ENCODE data around the gene PDGFB.

The PDGFB gene

GRCh38 chr22:39181356-39181755 is 63.4 kb downstream of the PDGFB start:
- Histone ChIP-seq H3K4me2 (ENCODE audit: low read depth, low read length) (no peak overlapping the region), H3K27ac (ENCODE audit: low read length) (no peak overlapping the region), H3K9me3 (replicated peaks; ENCODE audit: insufficient read depth, low read length) (no peaks in the 10 kb centered on the region), H3K9me2 (replicated peaks; ENCODE audit: insufficient read depth, low read length) (no peaks in the 10 kb centered on the region), H3K27me3 (replicated peaks; ENCODE audit: insufficient read depth, low read length) (no peaks in the 10 kb centered on the region), H2AFZ (ENCODE audit: low read length) (no peak overlapping the region), H3K4me1 (ENCODE audit: low read length) (no peaks in the 10 kb centered on the region), H3F3A (ENCODE audit: insufficient read depth, low read length) (no peaks in the 10 kb centered on the region), H3K9ac (ENCODE audit: low read length) (no peak overlapping the region), H3K36me3 (replicated peaks; ENCODE audit: insufficient read depth, low read length) (no peaks in the 10 kb centered on the region), H3K79me2 (ENCODE audit: low read length) (no peaks in the 10 kb centered on the region), H3K4me3 (ENCODE audit: low read length) (no peak overlapping the region), H4K20me1 (ENCODE audit: insufficient read depth, low read length) (no peaks in the 10 kb centered on the region)
- DNase-seq: no peak
- no peak for TF ChIP-seq EZH2 (optimal IDR thresholded peaks at IDR 0.05; ENCODE audit: low read depth, low read length)
- no peak for TF ChIP-seq CTCF (IDR thresholded peaks at IDR 0.05; ENCODE audit: low read length)
- no peak for TF ChIP-seq EZH2phosphoT487 (IDR thresholded peaks at IDR 0.05; ENCODE audit: low read length)

- no peak overlapping the region for H3K27ac ChIP-seq (ENCODE audit: low read length)
- H2AFZ ChIP-seq (ENCODE audit: low read length): no peak overlapping the region
Measured at GRCh38 chr22:39179841-39180335, 64.9 kb downstream of the PDGFB start.

GRCh38 chr22:39179401-39179827 is 65.4 kb downstream of the PDGFB start:
- H2AFZ ChIP-seq (ENCODE audit: low read length): no peak overlapping the region
- DNase-seq: no peak
- H3K27me3 ChIP-seq (replicated peaks; ENCODE audit: insufficient read depth, low read length): no peaks in the 10 kb centered on the region
- H3K27ac ChIP-seq (ENCODE audit: low read length): no peak overlapping the region
- no peaks in the 10 kb centered on the region for H3K79me2 ChIP-seq (ENCODE audit: low read length)
- no peaks in the 10 kb centered on the region for H4K20me1 ChIP-seq (ENCODE audit: insufficient read depth, low read length)
- no peak for TF ChIP-seq EZH2 (optimal IDR thresholded peaks at IDR 0.05; ENCODE audit: low read depth, low read length)
- TF ChIP-seq CTCF (IDR thresholded peaks at IDR 0.05; ENCODE audit: low read length): no peak
- TF ChIP-seq EZH2phosphoT487 (IDR thresholded peaks at IDR 0.05; ENCODE audit: low read length): no peak
- no peak overlapping the region for H3K4me3 ChIP-seq (ENCODE audit: low read length)
- no peaks in the 10 kb centered on the region for H3K9me3 ChIP-seq (replicated peaks; ENCODE audit: insufficient read depth, low read length)
- no peak overlapping the region for H3K9ac ChIP-seq (ENCODE audit: low read length)
- no peaks in the 10 kb centered on the region for H3K9me2 ChIP-seq (replicated peaks; ENCODE audit: insufficient read depth, low read length)
- no peaks in the 10 kb centered on the region for H3K36me3 ChIP-seq (replicated peaks; ENCODE audit: insufficient read depth, low read length)
- H3F3A ChIP-seq (ENCODE audit: insufficient read depth, low read length): no peaks in the 10 kb centered on the region
- no peak overlapping the region for H3K4me2 ChIP-seq (ENCODE audit: low read depth, low read length)
- no peaks in the 10 kb centered on the region for H3K4me1 ChIP-seq (ENCODE audit: low read length)

More at GRCh38 chr22:39179841-39180335, 64.9 kb downstream of the PDGFB start:
- no peaks in the 10 kb centered on the region for H4K20me1 ChIP-seq (ENCODE audit: insufficient read depth, low read length)
- no peaks in the 10 kb centered on the region for H3K36me3 ChIP-seq (replicated peaks; ENCODE audit: insufficient read depth, low read length)
- no peaks in the 10 kb centered on the region for H3K79me2 ChIP-seq (ENCODE audit: low read length)
- H3K9me2 ChIP-seq (replicated peaks; ENCODE audit: insufficient read depth, low read length): no peaks in the 10 kb centered on the region
- no peak overlapping the region for H3K4me2 ChIP-seq (ENCODE audit: low read depth, low read length)
- TF ChIP-seq EZH2 (optimal IDR thresholded peaks at IDR 0.05; ENCODE audit: low read depth, low read length) (no peak), EZH2phosphoT487 (IDR thresholded peaks at IDR 0.05; ENCODE audit: low read length) (no peak), CTCF (IDR thresholded peaks at IDR 0.05; ENCODE audit: low read length) (no peak)
- H3F3A ChIP-seq (ENCODE audit: insufficient read depth, low read length): no peaks in the 10 kb centered on the region
- H3K9ac ChIP-seq (ENCODE audit: low read length): no peak overlapping the region
- H3K27me3 ChIP-seq (replicated peaks; ENCODE audit: insufficient read depth, low read length): no peaks in the 10 kb centered on the region
- DNase-seq: no peak
- no peak overlapping the region for H3K4me3 ChIP-seq (ENCODE audit: low read length)
- H3K4me1 ChIP-seq (ENCODE audit: low read length): no peaks in the 10 kb centered on the region
- no peaks in the 10 kb centered on the region for H3K9me3 ChIP-seq (replicated peaks; ENCODE audit: insufficient read depth, low read length)

Data from MM.1S (cell line).